Activated gamma-delta T cell (primary cell): Measurements from ENCODE around the gene IL22.

Source experiments
- DNase-seq: peaks from one replicate; lab custom pipeline; 2025; lab: John Stamatoyannopoulos, UW
- total RNA-seq, 2 donors: gene quantifications; one replicate each; lab custom pipeline; 2026; lab: John Stamatoyannopoulos, UW

The IL22 gene, protein sequence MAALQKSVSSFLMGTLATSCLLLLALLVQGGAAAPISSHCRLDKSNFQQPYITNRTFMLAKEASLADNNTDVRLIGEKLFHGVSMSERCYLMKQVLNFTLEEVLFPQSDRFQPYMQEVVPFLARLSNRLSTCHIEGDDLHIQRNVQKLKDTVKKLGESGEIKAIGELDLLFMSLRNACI
- 0 reads per million in 2 donors for total RNA-seq

DNA sequence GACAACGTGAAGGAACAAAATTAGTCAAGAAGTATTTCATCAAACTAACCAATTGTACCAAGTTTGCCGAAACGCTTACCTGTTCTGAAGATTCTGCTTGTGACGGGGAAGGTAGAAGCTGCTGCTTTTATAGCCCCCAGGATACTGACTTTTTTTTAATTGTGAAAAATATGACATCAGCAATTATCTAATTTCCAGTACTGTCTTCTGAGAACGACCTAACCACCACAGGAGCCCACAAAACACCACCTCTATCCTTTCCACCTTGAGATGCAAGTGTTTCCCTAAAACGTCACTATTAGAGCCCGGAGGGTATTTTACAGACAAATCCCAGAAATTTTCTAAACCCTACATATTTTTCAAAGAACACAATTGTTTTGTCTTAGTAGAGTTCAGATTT, at the start of gene IL22:
TSS of gene IL22 (minus strand) at position 101 of the 400 bp plus-strand sequence. CDS start 156 bp downstream, outside the sequence.
- no peak for DNase-seq

DNA sequence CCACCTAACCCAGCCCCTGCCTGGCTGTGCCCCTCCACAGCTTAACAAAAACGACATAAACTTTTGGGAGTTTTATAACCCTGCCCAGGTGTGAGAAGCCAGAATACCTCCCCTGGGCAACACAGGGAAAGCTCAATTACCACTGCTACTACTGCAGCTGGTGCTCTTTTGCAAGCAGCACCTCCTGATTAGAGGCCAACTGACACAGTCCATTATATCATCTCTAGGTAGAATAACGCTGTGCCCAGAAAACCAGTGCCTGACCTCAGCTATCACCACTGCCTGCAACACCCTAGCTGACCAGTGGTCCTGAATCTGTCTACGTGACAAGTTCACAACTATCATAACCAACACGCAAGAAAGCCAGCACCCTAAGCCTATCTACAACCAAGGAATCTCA, 44.5 kb upstream of the IL22 start:
- no peak for DNase-seq

DNA sequence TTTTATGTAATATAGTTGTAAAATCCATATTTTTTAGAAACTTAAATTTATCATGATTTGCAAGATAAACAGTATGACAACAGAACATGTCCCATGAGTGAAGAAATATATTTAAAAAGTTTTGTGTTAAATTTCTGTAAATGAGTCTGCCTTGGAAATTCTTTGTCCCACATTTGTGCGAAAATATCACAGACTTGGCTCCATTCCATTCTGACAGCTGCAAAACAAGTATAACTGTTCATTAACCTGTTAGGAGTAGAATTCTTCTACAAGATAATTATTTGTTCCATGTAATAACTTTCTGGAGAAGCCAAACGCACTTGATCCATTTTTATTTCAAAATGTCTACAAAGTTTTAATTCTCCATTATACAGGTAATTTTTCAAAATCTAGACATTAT, 40.8 kb upstream of the IL22 start:
- no peak for DNase-seq

DNA sequence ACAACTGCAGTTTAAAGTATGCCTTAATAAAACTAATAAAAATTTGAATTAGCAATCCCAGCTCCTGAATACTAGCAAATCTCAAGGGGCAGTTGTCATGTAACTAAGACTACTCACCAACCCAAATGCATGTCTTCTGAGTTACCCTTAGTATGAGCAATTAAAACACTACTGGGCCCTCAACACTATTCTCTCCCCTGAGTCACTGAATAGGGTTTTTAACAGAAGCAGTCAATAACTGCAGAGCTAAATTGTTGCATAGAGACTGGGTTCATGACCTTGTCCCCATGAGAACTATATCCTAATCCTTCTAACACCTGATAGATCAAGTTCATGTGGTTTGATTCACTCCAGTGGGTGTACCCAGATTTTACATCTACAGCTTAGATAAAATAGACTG, 39.9 kb upstream of the IL22 start:
- no peak for DNase-seq

DNA sequence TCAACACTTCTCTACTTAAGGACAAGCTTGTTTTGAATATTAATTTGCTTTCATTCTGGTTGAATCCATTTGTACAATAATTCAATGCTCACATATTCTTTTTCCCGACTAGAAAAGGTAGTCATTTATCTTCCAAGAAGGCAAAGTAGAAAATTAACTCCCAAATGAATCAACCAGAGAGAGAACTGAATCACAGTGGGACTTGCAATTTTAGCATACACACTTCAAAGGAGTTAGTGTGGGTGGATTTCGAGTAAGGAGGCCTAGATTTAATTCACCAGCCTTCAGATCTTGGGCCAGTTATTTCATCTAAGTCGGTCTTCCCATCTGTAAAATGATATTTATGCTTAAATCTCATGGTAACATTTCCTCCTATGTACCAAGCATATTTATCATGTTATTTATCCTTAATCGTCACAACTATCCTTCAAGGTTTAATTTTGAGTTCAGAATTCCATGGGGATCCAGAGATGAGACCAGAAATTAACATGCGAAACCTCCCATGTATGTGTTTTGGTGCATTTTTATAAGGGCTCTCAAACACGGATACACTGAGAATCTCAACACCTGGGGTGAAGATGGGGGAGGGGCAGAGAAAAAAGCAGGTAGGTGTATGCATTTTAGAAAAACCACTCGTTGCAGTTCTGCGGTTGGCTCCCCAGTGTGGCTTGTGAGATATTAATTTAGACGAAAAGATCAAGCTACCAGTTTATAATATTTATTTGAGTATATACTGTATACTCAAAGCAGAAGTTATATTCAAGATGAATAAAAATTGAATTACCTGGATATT, 38.9 kb upstream of the IL22 start:
- DNase-seq = no peak

DNA sequence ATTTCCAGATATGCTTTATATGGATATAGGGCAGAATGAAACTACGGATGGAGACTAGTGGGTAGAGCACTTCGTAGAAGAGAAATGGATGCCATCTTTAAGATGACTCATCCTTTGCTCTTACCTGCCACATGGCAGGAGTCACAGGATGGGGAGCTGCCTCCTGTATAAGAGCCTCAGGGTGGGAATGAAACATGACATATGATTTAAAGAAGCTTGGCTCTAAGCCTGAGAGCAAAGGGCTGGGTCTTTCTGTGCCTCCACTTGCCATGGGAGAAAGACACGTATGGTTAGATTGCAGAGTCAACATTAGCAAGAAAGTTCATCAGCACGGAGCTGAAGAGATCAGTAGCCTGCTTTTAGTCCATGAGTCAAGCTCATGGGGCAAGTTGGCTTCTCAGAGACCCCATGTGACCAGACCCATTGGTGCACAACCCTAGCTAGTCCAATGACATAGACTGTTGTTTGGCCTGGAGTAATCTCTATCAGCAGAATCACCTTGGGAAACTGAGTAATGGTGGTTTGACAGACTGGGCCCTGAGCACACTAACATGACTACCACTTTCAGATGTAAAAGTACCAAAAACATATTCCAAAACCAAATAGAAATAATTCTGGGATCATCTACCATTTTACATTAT, 38.1 kb upstream of the IL22 start:
- DNase-seq = no peak

DNA sequence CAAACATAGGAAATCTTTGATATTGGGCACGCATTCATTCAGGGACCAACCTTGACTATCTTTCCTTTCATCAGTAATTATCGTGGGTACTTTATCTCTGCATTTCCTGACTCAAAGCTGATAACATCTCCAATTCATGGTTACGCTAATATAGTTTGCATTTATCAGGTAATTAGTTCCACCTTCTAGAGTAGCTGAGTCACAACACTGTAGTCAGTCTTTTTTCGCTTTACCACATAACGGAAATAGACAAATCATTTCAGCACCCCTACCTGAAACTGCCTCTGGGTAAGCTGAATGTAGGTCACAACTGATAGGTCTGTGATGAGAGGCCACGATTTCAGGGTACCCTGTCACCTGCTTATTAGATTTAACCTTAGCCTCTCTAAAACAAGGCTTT, 36.7 kb upstream of the IL22 start:
- no peak for DNase-seq

DNA sequence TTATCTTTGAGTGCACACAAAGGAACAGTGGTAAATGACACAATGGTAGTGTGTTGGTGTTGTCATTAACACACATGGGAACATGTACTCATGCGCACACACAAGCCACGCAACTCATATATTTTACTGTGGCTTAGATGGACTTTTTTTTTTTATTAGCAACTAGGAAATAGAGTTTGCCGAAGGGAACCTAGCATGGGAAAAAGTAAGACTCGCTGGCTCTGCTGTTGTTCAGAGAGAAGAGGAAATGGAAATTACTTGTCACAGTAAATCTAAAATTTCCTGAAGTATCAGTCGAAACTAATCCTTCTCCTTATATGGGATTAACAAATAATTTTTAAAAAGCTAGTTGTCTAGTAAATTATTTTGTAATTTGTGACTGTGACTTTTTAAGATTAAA, 33.7 kb upstream of the IL22 start:
- DNase-seq = no peak

DNA sequence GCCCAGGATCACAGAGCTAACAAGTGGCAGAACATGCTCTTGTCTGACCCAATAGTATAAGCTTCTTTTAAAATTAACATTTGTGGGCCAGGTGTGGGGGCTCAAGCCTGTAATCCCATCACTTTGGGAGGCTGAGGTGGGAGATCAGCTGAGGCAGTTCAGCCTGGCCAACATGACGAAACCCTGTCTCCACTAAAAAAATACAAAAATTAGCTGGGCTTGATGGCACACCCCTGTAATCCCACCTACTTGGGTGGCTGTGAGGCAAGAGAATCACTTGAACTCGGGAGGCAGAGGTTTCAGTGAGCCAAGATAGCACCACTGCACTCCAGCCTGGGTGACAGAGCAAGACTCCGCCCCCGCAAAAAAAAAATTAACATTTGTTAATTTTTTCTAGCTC, 33.0 kb upstream of the IL22 start:
- no peak for DNase-seq

DNA sequence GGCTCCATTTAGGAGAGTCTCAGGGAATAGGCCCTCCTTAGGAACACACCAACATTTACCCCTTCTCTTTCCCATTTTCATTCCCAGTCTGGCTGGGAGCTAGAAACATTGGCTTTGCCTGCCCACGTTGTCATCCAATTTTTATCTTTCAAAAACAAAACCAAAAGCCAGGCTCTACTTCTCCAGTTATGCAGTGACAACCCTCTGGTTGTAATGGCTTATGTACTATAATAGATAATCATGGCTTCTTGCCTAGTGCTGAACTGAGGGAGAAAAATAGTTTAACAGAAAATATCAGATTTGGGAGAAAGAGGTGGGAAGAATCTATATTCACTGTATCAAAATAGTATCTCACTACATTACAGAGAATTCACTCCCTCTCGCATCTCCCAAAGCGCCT, 32.1 kb upstream of the IL22 start:
- no peak for DNase-seq

DNA sequence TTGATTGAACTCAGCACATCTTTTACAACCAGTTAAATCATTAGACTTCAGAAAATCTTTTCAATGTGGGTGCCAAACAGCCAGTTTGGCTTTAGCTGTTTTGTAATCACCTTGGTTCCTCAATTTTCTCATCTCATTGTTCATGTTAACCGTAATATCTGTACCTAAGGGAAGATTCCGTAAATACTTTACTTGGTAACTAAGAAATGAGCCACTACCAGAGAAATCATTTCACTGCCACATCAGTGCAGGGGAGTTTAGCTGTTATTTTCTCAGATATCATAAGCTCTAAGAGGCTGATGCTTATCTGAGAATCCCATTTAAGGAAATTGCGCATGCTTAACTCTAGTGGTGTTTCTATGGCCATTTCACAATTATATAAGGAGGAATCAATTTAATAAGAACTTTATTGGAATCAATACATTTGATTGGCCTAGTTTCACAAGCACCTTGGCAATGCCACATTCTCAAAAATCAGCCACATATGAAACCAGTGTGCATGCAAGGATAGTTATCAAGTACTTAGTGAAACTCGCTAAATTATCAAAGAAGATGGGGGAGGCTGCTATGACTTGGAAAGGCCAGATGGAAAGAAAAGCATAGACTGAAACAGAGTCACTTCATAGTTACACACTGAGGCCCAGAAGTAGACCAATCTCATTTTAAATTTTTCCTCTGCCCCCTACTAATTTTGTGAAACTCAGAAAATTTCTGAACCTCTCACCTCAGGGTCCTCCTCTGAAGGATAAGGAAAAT, 28.1 kb upstream of the IL22 start:
- no peak for DNase-seq

DNA sequence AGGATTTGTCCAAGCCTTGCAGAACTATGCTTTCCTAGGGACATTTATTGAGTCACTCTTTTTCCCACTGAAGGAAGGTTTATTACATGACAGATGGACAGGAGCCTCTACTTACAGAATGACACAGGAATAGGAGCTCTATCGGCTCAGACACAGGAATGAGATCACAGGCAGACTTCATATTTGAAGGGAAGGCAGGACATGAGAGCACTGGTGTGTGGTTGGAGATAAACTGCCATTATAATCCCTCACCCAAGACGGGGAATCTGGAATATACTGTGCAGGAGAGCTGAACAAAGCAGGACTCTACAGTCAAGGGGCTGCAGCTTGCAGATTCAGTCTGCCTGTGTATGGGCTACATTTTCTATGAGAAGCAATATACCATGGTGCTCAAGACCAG, 26.8 kb upstream of the IL22 start:
- DNase-seq = no peak

DNA sequence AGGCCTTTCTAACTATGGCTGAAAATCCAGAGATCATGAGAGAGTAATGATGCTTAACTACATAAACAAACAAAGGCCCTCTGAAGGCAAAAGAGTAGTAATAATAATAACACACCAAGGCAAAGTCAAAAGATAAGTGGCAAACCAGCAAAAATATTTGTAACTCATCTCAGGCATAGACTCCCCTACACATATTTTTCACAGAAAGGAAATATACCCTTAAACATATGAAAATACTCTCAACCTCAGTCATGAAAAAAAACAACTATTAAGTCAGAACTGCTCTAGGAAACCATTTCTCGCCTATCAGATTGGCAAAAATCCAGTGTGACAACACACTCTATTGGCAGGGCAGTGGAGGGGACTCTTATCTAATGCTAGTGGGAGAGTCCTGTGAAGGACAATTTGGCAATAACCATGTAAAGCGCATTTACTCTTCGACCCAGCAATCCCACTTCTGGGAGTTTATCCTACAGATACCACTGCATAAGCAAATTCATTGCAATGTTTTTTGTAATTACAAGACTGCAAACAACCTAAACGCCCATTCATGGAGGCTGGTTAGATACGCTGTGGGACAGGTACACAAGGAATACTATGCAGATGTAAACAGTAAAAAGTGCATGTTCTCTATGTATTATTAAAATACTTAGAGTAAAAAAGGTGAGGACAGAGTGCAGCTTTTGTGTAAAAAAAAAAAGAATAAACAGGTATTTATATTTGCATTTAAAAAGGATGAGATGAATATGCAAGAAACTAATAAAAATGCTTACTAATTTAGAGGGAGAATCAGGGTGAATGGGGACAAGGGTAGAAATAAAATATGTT, 26.0 kb upstream of the IL22 start:
- DNase-seq = no peak

DNA sequence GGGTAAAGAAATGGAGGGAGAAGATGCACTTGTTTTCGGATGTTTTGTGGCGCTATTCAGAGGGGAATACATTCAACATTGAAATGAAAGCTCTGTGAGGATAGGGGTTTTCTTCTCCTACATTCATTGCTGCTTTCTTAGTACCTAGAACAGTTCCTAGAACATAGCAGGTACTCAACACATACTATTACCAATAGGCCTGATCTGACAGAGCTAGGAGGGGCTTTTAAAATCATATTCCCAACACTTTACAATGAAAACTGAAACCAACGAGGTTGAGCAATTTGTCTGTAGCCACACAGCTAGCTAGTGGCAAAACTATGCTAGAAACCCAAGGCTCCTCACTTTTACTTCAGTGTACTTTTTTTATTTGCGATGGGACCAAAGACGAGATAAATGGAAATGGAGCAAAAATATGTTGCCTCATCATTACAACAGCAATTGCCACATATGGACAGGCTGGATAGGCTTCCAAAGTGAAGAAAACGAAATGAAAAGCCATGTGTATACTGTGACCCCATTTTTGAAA, 23.1 kb upstream of the IL22 start:
- no peak for DNase-seq

DNA sequence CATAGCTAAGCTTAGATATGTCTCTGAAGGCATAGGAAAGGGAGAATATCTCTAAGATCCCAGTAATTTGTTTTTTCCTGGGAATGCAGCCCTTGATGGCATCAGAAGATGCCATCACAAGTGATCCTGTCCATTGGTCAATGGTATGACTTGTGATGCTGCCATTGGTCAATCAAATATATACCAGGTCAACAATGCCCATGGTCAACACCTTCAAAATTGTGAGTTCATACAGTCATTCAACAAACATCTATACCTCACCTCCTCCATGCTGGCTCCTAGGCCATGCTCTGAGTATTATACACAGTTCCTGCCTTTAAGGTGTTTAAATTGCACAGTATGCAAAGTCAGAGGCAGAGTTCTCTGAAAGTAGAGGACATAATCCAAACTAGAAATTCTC, 19.3 kb upstream of the IL22 start:
- DNase-seq = no peak

DNA sequence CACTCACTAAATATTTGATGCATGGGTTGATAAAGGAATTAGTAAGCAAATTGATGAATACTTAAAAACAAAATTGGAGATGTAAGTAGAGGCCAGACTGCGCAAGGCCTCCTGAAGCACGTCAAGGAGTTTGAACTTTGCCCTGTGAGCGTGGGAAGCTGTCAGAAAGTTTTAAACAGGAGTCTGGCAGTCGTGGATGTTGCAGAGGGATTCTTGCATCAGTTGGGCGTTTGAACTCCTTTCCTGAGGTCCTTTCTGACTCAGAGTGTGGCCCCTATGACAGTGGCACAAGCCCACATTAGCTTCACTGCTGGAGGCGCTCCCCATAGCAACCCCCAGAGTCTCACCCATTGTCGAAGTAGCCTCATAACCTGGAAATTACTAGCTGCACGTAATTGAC, 17.9 kb upstream of the IL22 start:
- DNase-seq = no peak

DNA sequence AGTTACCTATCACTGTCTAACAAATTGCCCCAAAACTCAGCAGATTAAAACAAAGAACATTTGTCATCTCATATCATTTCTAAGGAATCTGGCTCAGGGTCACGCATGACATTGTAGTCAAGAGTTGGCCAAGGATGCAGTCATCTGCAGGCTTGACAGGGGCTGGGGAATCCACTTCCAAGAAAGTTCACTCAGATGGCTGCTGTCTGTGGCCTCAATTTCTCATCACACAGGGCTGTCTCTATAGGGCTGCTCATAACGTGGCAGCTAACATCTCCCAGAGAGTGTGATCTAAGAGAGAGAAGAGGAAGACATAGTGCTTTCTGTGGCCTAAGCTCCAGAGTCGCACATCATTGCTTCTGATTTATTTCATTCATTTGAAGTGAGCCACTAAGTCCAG, 17.0 kb upstream of the IL22 start:
- no peak for DNase-seq

DNA sequence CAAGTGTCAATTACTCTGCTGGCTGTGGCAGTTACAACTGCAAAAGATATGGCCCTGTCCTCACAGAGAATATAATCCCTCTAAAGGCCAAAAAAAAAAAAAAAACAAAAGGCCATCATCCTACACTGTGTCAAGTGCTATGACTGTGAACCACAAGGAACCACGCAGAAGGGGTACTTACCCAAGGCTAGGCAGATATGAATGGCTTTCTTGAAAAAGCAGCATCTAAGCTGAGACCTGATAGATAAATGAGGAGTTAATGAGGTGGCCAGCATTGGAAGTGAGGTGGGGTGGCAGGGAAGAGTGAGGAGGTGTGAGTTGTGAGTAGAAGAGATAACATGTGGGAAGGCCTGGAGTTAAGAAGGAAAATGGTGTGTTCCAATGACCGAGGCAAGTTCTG, 16.4 kb upstream of the IL22 start:
- DNase-seq = no peak

DNA sequence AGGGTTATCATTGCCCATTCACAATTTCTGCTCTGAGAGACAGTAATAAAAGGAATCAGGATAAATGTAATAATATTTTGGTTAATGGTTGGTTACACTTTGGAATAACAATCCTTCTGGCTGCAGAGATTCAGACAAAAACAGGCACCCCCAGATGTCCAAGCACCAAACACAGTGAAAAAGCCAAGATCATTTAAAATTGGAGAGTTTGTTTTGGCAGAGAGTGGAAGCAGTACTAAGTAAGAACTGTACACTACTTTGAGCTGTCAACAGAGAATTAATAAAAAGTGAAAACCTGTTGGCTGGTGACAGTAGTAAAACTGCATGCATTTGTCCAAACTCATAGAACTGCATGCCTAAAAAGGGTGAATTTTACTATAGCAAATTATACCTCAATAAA, 15.6 kb upstream of the IL22 start:
- DNase-seq = no peak

DNA sequence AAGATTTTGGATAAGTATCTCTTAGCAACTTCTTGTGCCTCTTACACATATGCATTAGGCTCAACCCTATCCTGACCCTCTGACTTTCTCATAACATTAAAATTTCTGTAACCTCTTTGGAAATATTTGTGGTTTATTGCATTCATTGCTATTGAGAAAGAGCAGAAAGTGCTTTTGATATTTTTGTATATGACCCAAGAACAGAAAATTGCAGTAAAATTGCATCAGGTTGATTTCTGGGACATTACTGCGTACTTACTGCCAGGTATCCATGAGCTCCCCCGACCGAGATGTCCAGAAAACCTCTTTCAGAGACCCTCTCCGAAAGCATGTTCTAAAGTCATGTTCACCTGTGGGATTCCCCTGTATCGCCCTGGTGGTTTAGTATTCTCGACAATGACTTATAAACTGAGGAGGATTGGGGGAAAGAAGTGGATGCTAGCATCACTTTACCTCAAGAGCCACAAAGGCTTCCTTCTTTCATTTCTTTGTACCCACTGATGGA, 14.5 kb upstream of the IL22 start:
- DNase-seq = no peak

DNA sequence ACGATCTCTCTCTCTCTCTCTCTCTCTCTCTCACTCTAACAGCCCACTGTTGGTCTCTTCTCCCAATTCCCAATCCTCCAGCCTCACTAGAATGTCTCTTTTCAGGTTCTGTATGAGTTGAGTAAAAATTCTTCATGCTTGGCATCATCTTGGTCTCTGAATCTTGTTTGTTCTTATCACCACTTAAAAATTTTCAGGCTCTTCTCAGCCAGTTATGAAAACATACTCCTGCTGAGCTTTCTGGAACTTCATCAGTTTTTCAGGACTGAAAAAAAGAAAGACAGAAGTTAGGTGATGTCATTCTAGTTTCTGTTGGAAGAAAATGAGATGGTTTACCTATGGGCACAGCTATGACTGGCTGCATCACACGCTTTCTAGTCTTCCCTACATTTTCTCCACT, 11.5 kb upstream of the IL22 start:
- DNase-seq = no peak
